MM.1S (cell line): ENCODE data around the gene AFAP1.

Experiments used
- EZH2 ChIP-seq: fragments of 300-600 bp; sonication (generic); optimal IDR thresholded peaks from 2 replicates; pipeline ENCODE3; 2017; ENCODE audit warnings: low read depth, mild to moderate bottlenecking, antibody characterized with exemption, low read length, mixed read lengths
- TF ChIP-seq, protein P1 (sequence below): fragments of 300-600 bp; sonication (generic); IDR thresholded peaks from 2 replicates; pipeline ENCODE4 v1.5.1; 2016; ENCODE audit warnings: antibody characterized with exemption, low read length, mixed read lengths

- TF ChIP-seq, protein P1, sequence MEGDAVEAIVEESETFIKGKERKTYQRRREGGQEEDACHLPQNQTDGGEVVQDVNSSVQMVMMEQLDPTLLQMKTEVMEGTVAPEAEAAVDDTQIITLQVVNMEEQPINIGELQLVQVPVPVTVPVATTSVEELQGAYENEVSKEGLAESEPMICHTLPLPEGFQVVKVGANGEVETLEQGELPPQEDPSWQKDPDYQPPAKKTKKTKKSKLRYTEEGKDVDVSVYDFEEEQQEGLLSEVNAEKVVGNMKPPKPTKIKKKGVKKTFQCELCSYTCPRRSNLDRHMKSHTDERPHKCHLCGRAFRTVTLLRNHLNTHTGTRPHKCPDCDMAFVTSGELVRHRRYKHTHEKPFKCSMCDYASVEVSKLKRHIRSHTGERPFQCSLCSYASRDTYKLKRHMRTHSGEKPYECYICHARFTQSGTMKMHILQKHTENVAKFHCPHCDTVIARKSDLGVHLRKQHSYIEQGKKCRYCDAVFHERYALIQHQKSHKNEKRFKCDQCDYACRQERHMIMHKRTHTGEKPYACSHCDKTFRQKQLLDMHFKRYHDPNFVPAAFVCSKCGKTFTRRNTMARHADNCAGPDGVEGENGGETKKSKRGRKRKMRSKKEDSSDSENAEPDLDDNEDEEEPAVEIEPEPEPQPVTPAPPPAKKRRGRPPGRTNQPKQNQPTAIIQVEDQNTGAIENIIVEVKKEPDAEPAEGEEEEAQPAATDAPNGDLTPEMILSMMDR, result no peak
- TF ChIP-seq EZH2, result no peak
Observed at GRCh38 chr4:7959078-7959477, 19.4 kb upstream of the AFAP1 start.
